SK-N-MC (cell line): ENCODE data around the gene RNU4-1.
"Not testable (repeated sequence)": the region's sequence is repeated elsewhere in the genome, so short reads cannot be mapped to it uniquely, and the experiment has no call there.

Experiments used
- DNase-seq: peaks from one replicate; pipeline ENCODE4 v3.0.0-alpha.2; 2011; ENCODE audit warnings: low read depth, low spot score
- H3K27ac ChIP-seq: fragments of 200-600 bp; sonication (generic); 2 replicates; pipeline ENCODE4 v1.5.1; 2016; ENCODE audit warnings: mixed run types
- H3K36me3 ChIP-seq: fragments of 200-600 bp; sonication (generic); 2 replicates; pipeline ENCODE4 v1.6.1; 2017; ENCODE audit warnings: antibody characterized with exemption, low read length, mixed read lengths; ENCODE audit not compliant: insufficient read depth
- H3K4me3 ChIP-seq: fragments of 200-600 bp; sonication (generic); 2 replicates; pipeline ENCODE4 v1.5.1; 2016
- H3K9ac ChIP-seq: fragments of 200-600 bp; sonication (generic); 2 replicates; pipeline ENCODE4 v1.8.0; 2017; ENCODE audit warnings: mixed run types, mixed read lengths; ENCODE audit not compliant: insufficient read length
- H3K9me3 ChIP-seq: fragments of 200-600 bp; sonication (generic); 2 replicates; pipeline ENCODE4 v1.6.1; 2017; ENCODE audit warnings: low read depth, mild to moderate bottlenecking, antibody characterized with exemption, low read length, moderate library complexity, mixed read lengths
- EZH2 ChIP-seq: fragments of 200-600 bp; sonication (generic); IDR thresholded peaks from one replicate; pipeline ENCODE4 v1.6.1; 2017; ENCODE audit warnings: antibody characterized with exemption
- FOXP2 ChIP-seq: optimal IDR thresholded peaks from 2 replicates; pipeline ENCODE3; 2011; ENCODE audit warnings: mild to moderate bottlenecking, moderate library complexity; ENCODE audit not compliant: insufficient read depth; ENCODE audit errors: extremely low read length, control extremely low read depth
- POLR2AphosphoS5 ChIP-seq: IDR thresholded peaks from 2 replicates; pipeline ENCODE4 v1.6.1; 2012; ENCODE audit warnings: mild to moderate bottlenecking, low read depth, low read length, borderline replicate concordance

The RNU4-1 gene

DNA sequence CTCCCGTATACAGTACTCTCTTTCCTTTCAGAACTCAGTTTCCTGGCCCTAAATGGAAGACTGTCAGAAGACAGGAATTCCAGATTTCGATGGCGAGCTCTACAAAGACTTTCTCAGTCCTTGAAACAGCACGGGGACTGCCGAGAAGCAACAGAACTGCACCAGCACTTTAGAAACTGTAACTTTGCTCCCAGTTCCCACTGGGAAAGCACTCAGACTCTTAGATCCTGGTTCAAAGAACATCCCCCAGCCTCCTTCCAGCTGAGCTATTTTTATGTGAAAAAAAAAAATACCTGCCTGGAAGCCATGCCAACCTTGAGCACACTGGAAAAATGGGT lies 29.3 kb downstream of the RNU4-1 start:
- no peak overlapping the region; the same call in 1 of the 2 replicates for H3K4me3 ChIP-seq
- H3K9me3 ChIP-seq: no peaks in the 10 kb centered on the region
- TF ChIP-seq POLR2AphosphoS5: no peak
- no peak overlapping the region for H3K9ac ChIP-seq
- H3K36me3 ChIP-seq: no peaks in the 10 kb centered on the region
- H3K27ac ChIP-seq: no peak overlapping the region
- DNase-seq: no peak

DNA sequence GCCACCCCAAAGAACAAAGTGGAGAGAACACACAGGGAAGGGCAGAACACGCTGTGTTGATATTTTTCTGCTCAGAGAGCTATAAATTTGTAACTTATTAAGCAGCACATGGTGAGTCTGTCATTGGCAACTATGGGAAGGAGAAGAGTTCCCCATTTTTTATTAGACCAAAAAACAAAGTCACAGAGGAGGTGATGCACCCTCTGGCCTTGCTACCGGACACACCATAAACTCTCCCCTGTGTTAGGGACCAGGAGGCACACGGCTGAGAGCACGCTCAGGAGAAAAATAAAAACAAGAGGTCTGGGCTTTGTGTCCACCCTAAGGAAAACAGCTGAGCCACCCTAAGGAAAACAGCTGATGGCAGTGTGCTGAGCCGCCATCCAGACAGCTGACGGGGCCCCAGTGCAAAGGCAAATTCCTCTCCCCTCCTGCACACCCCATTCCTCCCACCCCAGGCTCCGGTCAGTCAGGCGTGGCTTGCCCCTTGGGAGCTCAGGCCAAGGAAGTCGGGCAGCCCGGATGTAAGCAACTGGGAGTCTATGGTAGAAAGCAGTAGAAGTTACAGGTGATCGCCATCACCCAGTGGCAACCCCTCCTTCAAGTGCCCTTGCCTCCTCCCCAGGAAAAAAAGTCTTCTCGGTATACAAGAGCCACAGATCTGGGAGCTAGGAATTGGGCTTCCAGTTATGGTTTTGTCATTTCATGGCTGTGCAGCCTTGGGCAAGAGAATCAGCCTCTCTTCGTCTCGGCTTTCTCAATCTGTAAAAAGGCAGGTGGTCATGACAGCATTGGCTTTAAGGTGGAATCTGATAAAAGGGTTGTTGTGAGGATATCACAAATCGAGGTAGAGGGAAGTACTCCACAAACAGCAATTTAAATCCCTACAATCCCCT lies 29.9 kb downstream of the RNU4-1 start:
- TF ChIP-seq EZH2 (no peak), FOXP2 (no peak), POLR2AphosphoS5 (no peak)
- Histone ChIP-seq H3K27ac (no peak overlapping the region), H3K9ac (no peak overlapping the region), H3K4me3 (no peak overlapping the region), H3K9me3 (no peaks in the 10 kb centered on the region), H3K36me3 (no peaks in the 10 kb centered on the region)
- DNase-seq: no peak

DNA sequence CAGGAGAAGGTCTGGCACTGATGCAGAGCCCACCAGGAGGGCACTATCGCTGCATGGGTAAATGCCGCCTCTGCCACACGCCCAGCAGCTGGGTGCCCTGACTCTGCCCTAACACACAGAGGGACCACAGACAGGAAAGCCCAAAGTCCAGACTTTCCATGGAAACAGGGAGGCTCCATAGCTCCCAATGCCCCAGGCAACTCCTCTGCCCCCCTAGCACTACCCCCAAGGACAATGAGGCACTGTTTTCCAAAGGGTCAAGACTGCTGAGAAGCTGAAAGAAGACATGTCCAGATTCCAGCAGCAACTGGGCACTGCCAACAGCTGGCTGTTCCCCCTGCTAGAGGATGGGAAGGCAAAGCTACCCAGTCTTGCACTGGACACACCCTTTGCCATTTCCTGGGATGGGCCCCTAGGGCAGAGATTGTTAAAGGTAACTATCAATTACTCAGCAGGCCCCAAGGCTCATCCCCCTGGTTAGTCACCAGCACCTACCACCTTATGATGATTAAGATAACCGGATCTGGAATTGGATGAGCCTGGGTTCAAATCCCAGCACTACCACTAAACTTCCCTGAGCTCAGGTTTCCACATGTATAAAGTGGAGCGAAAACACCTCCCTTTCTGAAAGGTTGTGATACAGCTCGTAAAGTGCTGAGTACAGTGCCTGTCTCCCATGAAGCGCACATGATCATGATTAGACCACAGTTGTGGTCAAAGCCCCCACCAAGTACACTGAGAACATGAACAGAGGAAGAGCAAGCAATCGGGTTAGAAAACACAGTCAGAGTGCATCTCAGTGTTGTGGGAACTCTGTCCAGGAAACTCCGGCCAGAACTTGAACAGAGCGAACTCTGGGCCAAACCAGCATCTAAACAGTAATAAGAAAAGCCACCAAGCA lies 30.8 kb downstream of the RNU4-1 start:
- H3K9ac ChIP-seq: no peak overlapping the region

DNA sequence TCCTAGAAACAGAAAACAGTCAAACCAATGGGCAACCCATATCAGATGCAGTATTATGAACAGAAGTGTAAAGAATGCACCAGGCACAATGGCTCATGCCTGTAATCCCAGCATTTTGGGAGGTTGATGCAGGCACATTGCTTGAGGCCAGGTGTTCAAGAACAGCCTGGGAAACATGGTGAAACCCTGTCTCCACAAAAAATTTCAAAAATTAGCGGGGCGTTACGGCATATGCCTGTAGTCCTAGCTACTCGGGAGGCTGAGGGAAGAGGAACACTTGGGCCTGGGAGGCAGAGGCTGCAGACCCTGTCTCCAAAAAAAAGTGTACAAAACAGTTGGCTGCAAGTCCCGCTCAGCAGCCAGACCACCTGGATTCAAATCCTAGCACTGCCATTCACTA lies 32.4 kb downstream of the RNU4-1 start:
- no peaks in the 10 kb centered on the region for H3K9me3 ChIP-seq
- H3K9ac ChIP-seq: no peak overlapping the region
- no peak for TF ChIP-seq FOXP2
- no peak for TF ChIP-seq POLR2AphosphoS5
- no peak for TF ChIP-seq EZH2
- no peak overlapping the region for H3K4me3 ChIP-seq
- H3K27ac ChIP-seq: no peak overlapping the region
- no peaks in the 10 kb centered on the region for H3K36me3 ChIP-seq
- DNase-seq: no peak

More for the DNA sequence above, 30.8 kb downstream of the RNU4-1 start:
- no peaks in the 10 kb centered on the region for H3K36me3 ChIP-seq
- no peaks in the 10 kb centered on the region for H3K9me3 ChIP-seq
- no peak overlapping the region for H3K4me3 ChIP-seq
- H3K27ac ChIP-seq: no peak overlapping the region
- TF ChIP-seq FOXP2: no peak
- no peak for TF ChIP-seq POLR2AphosphoS5
- no peak for TF ChIP-seq EZH2
- no peak for DNase-seq

DNA sequence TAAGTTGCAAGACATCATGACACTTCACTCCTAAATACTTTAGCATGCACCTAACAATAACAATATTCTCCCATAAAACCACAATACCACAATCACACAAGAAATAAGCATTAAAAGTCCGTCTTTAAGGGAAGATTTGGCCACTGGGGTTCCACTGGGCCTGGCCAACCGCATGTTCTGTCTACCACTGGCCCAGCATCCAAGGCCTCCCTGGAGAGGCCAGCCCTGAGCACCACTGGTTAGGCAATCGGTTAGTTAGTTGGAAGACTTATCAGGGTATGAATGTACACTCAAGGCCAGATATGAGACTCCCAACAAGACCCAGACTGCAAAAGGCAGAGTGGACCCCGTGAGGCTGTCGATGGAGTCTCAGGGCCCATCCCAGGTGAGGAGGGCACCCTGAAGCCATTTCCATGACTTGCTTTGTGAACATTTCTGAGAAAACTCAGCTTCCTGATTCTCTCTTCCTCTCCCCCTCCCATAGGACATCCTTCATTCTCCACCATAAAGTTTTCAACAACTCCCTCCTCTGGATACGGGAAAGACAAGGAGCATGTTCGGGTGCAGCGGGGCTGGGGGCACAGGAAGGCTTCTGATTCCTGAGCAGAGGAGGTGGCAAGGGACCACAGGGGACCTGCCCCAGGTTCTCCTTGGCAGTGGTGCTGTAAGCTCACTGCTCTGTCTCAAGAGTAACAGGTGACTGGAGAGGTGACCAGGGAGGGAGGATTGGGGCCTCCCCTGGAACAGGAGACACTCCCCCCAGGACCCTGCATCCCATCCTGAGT lies 33.4 kb downstream of the RNU4-1 start:
- Histone ChIP-seq H3K4me3 (no peak overlapping the region), H3K36me3 (no peaks in the 10 kb centered on the region; the same call in 1 of the 2 replicates), H3K9ac (no peak overlapping the region), H3K27ac (no peak overlapping the region), H3K9me3 (no peaks in the 10 kb centered on the region)
- TF ChIP-seq EZH2 (no peak), POLR2AphosphoS5 (no peak)
- no peak for DNase-seq

DNA sequence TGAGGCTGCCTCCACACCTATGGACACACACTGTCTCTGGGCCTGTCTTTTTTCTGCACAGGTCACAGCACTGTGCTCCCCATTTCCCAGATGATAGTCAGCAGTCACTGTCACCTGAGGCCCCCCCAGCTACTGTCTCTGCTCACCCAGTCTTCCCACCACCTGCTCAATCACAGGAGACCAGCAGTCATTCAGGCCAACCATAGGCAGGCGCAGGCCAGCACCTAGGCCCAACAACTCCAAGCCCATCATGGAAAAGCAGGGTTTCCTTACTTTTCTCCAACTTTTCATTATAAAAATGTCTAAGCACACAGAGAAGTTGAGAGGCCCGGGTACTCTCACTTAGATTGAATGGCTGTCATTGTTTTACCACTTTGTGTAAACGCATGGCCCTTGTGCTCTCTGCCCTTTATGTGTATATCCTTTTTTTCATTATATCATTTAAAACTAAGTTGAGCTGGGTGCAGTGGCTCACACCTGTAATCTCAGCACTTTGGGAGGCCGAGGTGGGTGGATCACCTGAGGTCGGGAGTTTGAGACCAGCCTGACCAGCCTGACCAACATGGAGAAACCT lies 34.6 kb downstream of the RNU4-1 start:
- no peak overlapping the region for H3K27ac ChIP-seq
- H3K4me3 ChIP-seq: no peak overlapping the region
- H3K9me3 ChIP-seq: no peaks in the 10 kb centered on the region
- no peaks in the 10 kb centered on the region; the same call in 1 of the 2 replicates for H3K36me3 ChIP-seq
- no peak overlapping the region for H3K9ac ChIP-seq
- TF ChIP-seq EZH2: no peak
- TF ChIP-seq FOXP2: no peak
- no peak for TF ChIP-seq POLR2AphosphoS5
- no peak for DNase-seq

DNA sequence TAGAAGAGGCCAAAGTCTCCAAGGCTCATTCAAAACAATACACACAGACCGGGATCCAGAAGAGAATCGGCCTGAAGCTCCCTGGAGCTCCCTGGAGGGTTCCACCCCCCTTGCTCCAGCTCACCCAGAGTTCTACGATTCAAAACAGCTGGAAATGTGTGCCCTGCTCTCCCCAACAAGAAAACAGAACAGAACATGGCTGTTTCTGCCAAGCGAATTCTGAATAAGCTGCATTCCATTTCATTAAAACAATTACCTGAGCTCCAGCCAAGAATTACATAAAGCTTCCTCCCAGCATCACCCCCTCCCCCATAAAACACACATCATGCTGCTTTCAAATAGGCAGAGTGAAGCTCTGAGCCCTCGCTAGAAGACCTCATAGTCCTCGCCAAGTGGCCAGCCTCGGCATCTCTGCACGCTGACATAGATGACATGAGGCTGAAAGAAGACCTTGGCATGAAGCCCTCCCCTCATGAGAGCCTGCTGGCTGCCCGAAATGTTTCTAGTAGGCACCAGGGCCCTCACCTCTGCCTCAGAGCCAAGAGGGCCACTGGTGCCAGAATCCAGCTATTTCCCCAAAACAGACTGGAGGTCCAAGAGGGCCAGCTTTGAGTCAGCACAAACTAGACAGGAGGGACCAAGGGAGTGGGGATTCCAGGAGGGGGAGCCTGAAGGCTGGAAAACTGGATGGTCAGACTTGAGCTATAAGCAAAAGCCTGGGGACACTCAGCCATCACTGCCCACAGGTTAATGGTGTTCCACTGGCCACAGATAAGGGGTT lies 35.8 kb downstream of the RNU4-1 start:
- TF ChIP-seq POLR2AphosphoS5: no peak
- no peak overlapping the region for H3K9ac ChIP-seq
- H3K4me3 ChIP-seq: peak overlapping the region; percentile 32
- H3K36me3 ChIP-seq: no peaks in the 10 kb centered on the region; the same call in 1 of the 2 replicates
- DNase-seq: no peak
- no peaks in the 10 kb centered on the region for H3K9me3 ChIP-seq
- H3K27ac ChIP-seq: peak overlapping the region; percentile 53

DNA sequence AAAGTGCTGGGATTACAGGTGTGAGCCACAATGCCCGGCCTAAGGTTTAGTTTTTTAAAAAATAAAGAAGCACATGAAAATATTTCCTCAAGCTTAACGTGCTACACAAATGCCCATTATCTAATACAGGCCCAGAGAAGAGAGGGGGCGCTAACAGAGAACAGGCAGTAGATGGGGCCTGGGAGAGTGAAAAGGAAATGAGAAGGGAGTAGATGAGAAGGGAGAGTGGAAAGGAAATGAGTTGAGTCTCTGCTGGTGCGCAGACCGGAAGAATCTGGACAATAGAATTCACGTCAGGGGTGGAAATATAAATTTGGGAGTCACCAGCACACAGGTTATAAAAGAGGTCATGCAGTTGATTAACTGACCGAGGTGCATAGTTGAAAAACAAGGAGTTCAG lies 38.2 kb downstream of the RNU4-1 start:
- Histone ChIP-seq H3K36me3 (no peaks in the 10 kb centered on the region; the same call in 1 of the 2 replicates), H3K27ac (no peak overlapping the region), H3K4me3 (no peak overlapping the region), H3K9ac (no peak overlapping the region), H3K9me3 (no peaks in the 10 kb centered on the region)
- no peak for DNase-seq
- no peak for TF ChIP-seq EZH2
- TF ChIP-seq POLR2AphosphoS5: no peak
- no peak for TF ChIP-seq FOXP2

DNA sequence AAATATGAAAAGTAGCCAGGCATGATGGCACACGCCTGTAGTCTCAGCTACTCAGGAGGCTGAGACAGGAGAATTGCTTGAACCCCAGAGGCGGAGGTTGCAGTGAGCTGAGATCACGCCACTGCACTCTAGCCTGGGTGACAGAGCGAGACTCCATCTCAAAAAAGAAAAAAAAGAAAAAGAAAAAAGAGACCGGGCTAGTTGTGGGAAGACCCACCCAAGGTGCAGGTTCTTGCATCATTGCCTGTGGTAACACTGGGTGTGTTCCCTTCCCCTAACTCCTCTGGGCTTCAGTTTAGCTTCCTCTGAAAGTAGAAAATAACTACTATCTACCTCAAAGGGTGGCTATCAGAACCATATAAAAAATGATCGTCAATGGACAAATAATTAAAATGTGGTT lies 39.7 kb downstream of the RNU4-1 start:
- DNase-seq, H3K9me3 ChIP-seq, H3K9ac ChIP-seq, H3K36me3 ChIP-seq, H3K27ac ChIP-seq, H3K4me3 ChIP-seq: not testable (repeated sequence)
